ENCODE results near the gene PLAAT3.
A peak's percentile ranks its signal among the peaks of the same experiment; 100 is the strongest.
"Not testable (repeated sequence)": the region's sequence is repeated elsewhere in the genome, so short reads cannot be mapped to it uniquely, and the experiment has no call there.

Gene PLAAT3

DNA sequence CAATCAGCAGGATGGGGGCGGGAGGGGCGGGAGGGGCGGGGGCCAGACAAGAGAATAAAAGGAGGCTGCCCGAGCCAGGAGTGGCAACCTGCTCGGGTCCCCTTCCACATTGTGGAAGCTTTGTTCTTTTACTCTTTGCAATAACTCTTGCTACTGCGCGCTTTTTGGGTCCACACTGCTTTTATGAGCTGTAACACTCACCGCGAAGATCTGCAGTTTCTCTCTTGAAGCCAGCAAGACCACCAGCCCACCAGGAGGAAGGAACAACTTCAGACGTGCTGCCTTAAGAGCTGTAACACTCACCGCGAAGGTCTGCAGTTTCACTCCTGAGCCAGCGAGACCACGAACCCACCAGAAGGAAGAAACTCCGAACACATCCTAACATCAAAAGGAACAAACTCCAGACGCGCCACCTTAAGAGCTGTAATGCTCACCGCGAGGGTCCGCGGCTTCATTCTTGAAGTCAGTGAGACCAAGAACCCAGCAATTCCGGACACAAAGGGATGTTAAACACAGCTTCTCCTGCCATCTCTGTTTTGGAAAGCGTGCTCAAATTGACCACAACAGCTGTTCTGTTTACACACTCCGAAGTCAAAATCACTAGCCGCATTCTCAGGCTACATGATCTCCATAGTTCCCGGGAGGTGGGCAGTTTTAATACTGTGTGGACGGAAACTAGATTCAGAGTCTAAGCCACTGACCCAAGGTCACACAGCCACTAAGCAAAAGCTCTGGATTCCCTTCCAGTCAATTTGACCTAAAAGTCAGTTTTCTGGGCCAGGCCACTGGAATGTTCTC, 62.9 kb downstream of the PLAAT3 start:
- H3K4me3 ChIP-seq (ENCODE audit: low read depth, low read length) = no peak overlapping the region
- no peak for DNase-seq (ENCODE audit: low read depth)

DNA sequence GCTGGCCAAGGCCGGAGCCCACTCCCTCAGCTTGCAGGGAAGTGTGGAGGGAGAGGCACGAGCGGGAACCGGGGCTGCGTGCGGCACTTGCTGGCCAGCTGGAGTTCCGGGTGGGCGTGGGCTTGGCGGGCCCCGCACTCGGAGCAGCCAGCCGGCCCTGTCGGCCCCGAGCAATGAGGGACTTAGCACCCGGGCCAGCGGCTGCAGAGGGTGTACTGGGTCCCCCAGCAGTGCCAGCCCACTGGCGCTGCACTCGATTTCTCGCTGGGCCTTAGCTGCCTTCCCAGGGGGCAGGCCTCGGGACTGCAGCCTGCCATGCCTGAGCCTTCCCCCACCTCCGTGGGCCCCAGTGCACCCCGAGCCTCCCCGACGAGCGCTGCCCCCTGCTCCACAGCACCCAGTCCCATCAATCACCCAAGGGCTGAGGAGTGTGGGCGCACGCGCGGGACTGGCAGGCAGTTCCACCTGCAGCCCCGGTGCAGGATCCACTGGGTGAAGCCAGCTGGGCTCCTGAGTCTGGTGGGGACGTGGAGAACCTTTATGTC, 64.0 kb downstream of the PLAAT3 start:
- not testable (repeated sequence) for DNase-seq (ENCODE audit: low read depth); H3K4me3 ChIP-seq (ENCODE audit: low read depth, low read length)

- no peak overlapping the region for H3K4me3 ChIP-seq (ENCODE audit: low read depth, low read length)
- no peak for DNase-seq (ENCODE audit: low read depth)
These were observed 64.8 kb downstream of the PLAAT3 start for GRCh38 chr11:63549411-63549810.

- H3K4me3 ChIP-seq (ENCODE audit: low read depth, low read length) = no peak overlapping the region
- no peak for DNase-seq (ENCODE audit: low read depth)
These were observed 66.1 kb downstream of the PLAAT3 start for GRCh38 chr11:63548178-63548577.

GRCh38 chr11:63547061-63547460, 67.2 kb downstream of the PLAAT3 start:
- H3K4me3 ChIP-seq (ENCODE audit: low read depth, low read length) = no peak overlapping the region
- DNase-seq (ENCODE audit: low read depth) = no peak

- no peak for DNase-seq (ENCODE audit: low read depth)
- no peak overlapping the region for H3K4me3 ChIP-seq (ENCODE audit: low read depth, low read length)
These were observed 70.5 kb downstream of the PLAAT3 start for GRCh38 chr11:63543711-63544110.

GRCh38 chr11:63542506-63542905, 71.7 kb downstream of the PLAAT3 start:
- DNase-seq (ENCODE audit: low read depth); H3K4me3 ChIP-seq (ENCODE audit: low read depth, low read length): not testable (repeated sequence)

GRCh38 chr11:63537293-63538101, 76.7 kb downstream of the PLAAT3 start:
- H3K4me3 ChIP-seq (ENCODE audit: low read depth, low read length) = peak overlapping the region; percentile 30
- no peak for DNase-seq (ENCODE audit: low read depth)

GRCh38 chr11:63536669-63537292, 77.5 kb downstream of the PLAAT3 start, which contains the start of gene PLAAT4:
Gene PLAAT4, plus strand, starts transcription at chr11:63536808. Its CDS starts 61 bp downstream, at chr11:63536869.
- peak within 1 kb of the TSS; percentile 30 for H3K4me3 ChIP-seq (ENCODE audit: low read depth, low read length)
- DNase-seq (ENCODE audit: low read depth) = no peak

DNA sequence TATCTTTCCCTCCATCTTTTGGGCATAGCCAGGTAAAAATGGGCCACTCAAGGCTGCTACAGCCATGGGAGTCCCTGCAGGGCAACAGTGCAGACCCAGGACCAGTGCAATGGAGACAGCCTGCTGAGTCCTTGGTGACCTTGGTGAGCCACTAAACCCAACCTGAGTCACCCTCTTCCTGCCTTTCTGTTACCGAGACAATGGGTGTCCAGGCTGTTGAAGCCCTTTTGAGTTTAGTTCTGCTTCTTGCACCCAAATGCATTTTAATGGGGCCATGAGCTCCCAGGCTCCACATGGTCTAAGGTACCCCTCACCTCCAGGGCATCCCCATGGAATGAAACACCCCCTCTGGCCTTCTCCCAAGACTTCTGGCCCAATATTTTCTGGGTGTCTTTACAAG, 78.5 kb downstream of the PLAAT3 start:
- H3K4me3 ChIP-seq (ENCODE audit: low read depth, low read length) = no peak overlapping the region

DNA sequence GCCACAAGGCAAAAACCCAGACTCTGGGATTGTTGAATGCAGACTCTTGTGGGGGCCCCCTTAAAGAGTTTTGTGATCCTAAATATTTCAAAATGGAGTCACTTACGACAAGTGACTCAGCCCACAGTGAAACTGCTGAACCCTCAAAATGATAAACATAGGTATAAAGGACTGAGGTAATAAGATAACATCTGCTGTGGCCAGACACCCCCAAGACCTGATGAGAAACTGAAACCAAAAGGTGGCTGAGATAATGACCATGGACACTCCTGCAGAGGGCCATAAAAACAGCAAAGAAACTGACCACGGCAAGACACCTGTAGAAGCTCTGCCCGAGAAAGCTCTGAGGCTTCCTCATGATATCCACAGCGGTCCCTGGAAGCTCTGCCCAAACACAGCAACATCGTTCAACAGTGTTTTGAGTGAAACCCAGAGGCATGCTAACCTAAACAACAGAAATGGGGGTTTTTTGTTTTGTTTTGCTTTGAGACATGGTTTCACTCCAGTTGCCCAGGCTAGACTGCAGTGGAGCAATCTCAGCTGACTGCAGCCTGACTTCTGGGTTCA, 79.3 kb downstream of the PLAAT3 start:
- H3K4me3 ChIP-seq (ENCODE audit: low read depth, low read length) = no peak overlapping the region

More for the DNA sequence above, 78.5 kb downstream of the PLAAT3 start:
- no peak for DNase-seq (ENCODE audit: low read depth)

DNA sequence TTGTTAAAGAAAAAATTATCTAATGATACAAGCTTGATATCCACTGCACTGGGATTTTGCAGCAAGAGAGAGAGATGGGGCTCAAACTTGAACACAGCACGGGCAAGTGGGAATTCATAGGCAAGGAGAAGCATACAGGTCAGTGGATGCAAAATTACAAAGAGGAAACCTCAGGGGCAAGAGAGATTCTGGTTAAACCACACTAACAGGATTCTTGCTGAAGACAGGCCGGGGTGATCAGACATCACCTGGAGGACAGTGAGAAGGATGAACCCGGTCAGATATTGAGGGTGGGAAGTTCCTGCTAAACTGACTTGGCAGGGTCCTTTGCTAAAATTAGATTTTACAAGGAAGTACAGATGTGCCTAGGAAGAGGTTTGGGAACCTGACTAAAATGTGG, 80.2 kb downstream of the PLAAT3 start:
- H3K4me3 ChIP-seq (ENCODE audit: low read depth, low read length) = no peak overlapping the region
- no peak for DNase-seq (ENCODE audit: low read depth)

More for the DNA sequence above, 79.3 kb downstream of the PLAAT3 start:
- DNase-seq (ENCODE audit: low read depth) = no peak

GRCh38 chr11:63532799-63533475, 81.3 kb downstream of the PLAAT3 start:
- H3K4me3 ChIP-seq (ENCODE audit: low read depth, low read length) = no peak overlapping the region
- no peak for DNase-seq (ENCODE audit: low read depth)

DNA sequence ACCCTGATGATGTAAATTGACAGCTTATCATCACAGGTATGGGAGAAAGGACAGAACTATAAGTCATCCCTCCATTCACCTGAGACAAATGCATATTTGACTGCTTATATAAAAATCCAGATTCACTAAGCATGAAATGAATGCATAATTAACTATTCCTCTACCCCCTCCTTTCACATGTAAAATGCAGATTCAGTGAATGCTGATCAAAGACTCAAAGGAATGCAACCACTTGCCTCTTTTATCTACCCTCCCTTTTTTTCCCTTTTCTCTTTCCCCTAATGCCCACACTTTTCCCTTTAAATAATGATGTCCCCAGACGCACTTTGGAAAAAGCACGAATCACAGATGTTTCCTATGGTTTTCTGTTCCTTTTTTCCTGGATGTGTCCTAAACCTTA, 82.1 kb downstream of the PLAAT3 start:
- DNase-seq (ENCODE audit: low read depth) = no peak
- no peak overlapping the region for H3K4me3 ChIP-seq (ENCODE audit: low read depth, low read length)

DNA sequence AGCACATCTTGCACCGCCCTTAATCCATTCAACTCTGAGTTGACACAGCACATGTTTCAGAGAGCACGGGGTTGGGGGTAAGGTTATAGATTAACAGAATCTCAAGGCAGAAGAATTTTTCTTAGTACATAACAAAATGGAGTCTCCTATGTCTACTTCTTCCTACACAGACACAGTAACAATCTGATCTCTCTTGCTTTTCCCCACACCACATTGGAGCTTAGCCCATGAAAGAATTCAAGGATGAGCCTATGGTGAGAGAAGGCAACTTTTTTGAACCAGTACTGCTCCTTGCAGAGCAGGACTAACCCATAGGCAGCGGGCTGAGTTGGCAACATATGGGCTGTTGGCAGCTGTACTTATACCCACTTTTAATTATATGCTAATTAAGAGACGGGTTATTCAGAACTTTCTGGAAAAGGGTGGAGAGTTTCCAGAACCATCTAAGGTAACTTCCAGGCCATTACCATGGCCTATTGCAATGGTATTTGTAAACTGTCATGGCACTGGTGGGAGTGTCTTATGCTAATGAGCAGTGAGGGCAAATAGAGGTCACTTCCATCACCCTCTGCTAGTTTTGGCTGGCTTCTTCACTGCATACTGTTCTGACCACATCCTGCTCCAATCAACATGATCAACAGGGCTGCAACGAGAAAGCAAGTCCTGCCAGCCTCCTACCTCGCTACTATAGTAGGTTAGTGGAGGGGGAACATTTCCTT, 83.0 kb downstream of the PLAAT3 start:
- not testable (repeated sequence) for DNase-seq (ENCODE audit: low read depth); H3K4me3 ChIP-seq (ENCODE audit: low read depth, low read length)

DNA sequence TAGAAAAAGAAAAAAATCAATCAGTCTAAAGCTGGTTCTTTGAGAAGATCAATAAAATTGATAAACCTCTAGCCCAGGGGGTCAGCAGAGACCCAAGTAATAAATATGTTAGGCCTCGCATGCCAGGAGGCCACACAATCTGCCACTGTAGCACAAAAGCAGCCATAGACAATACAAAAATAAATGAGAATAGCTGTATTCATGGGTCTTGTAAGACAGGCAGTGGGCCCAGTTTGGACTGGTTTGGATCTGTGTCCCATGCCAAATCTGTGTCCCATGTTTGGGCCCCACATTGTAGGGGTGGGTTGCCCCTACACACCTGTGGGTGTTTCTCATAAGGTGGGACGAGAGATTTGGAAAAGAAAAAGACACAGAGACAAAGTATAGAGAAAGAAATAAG, 84.2 kb downstream of the PLAAT3 start:
- H3K4me3 ChIP-seq (ENCODE audit: low read depth, low read length) = no peak overlapping the region
- no peak for DNase-seq (ENCODE audit: low read depth)

- not testable (repeated sequence) for DNase-seq (ENCODE audit: low read depth); H3K4me3 ChIP-seq (ENCODE audit: low read depth, low read length)
These were observed 84.9 kb downstream of the PLAAT3 start for GRCh38 chr11:63529373-63529772.

DNA sequence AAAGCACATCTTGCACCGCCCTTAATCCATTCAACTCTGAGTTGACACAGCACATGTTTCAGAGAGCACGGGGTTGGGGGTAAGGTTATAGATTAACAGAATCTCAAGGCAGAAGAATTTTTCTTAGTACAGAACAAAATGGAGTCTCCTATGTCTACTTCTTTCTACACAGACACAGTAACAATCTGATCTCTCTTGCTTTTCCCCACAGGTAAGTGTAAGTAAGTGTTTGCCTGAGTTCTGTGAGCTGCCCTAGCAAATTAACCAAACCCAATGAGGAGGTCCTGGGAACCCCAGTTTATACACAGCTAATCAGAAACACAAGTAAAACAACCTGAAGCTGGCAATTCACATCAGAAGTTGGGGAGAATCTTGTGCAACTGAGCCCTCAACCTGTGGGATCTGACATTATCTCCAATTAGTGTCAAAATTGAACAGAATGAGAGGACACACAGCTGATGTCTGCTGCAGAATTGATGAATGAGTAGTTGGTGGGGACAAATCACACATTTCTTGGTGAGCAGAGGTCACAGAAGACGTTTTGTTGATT, 85.4 kb downstream of the PLAAT3 start:
- H3K4me3 ChIP-seq (ENCODE audit: low read depth, low read length); DNase-seq (ENCODE audit: low read depth): not testable (repeated sequence)

All from skeletal muscle cell (primary cell).